ENCODE results near the gene FCHSD2.

DNA sequence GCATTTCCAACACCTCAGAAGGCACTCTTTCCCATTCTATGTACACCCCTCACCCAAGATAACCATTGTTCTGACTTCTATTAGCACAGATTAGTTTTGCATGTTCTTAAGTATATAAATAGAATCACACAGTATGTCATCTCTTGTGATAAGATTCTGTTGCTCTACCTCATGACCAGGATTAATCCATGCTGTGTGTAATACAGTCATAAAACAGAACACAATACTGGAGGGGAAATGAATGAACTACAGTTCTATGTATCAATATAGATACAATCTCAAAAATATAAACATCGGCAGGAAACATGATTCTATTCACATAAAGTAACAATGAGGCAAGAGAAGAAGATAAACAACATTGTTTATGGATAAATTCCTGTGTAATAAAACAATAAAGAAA, 176.4 kb downstream of the FCHSD2 start:
- TF ChIP-seq, protein P1, sequence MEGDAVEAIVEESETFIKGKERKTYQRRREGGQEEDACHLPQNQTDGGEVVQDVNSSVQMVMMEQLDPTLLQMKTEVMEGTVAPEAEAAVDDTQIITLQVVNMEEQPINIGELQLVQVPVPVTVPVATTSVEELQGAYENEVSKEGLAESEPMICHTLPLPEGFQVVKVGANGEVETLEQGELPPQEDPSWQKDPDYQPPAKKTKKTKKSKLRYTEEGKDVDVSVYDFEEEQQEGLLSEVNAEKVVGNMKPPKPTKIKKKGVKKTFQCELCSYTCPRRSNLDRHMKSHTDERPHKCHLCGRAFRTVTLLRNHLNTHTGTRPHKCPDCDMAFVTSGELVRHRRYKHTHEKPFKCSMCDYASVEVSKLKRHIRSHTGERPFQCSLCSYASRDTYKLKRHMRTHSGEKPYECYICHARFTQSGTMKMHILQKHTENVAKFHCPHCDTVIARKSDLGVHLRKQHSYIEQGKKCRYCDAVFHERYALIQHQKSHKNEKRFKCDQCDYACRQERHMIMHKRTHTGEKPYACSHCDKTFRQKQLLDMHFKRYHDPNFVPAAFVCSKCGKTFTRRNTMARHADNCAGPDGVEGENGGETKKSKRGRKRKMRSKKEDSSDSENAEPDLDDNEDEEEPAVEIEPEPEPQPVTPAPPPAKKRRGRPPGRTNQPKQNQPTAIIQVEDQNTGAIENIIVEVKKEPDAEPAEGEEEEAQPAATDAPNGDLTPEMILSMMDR (IDR thresholded peaks at IDR 0.05), result no peak
- TF ChIP-seq POLR2AphosphoS5 (IDR thresholded peaks at IDR 0.05), result no peak
- TF ChIP-seq EP300 (IDR thresholded peaks at IDR 0.05), result no peak
